ENCODE data around the gene BRME1. TPM values are rescaled to one million over a fixed set of nuclear protein-coding genes. Genes with fewer than 3 reads are reported as not detected.

BRME1 gene
- total and polyA plus RNA-seq, 2 of the 13 experiments (the other 11 are each of a cell fraction or from before 2014, with no cell fraction given): 0.74 to 1.5 TPM

DNA sequence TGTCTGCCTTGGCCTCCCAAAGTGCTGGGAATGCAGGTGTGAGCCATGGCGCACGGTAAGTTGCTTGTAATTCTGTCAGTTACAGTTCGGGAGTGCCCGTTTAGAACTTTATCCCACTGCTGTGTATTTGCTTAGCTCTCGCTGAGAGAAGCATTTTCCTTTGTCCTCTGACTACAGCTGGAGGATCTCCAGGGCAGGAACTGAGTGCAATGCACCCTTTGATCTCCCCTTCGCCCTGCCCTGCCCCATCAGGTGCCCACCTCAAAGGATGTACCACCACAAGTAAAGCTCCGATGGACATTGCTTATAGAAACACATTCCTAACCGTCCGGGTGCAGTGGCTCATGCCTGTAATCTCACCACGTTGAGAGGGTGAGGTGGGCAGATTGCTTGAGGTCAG, 6.5 kb downstream of the BRME1 start (continued):
- TF ChIP-seq RAD21 (CRISPR knock-in tag; IDR thresholded peaks at IDR 0.05): no peak
- TF ChIP-seq ZNF569 (CRISPR knock-in tag; IDR thresholded peaks at IDR 0.05; ENCODE audit: borderline replicate concordance): no peak
- TF ChIP-seq MTA3 (CRISPR knock-in tag; IDR thresholded peaks at IDR 0.05): no peak
- TF ChIP-seq ZBTB42 (CRISPR knock-in tag; IDR thresholded peaks at IDR 0.05): no peak
- no peak for TF ChIP-seq SMARCC2 (IDR thresholded peaks at IDR 0.05)
- TF ChIP-seq ZNF484 (CRISPR knock-in tag; IDR thresholded peaks at IDR 0.05; ENCODE audit: borderline replicate concordance, low read depth): no peak
- no peak for TF ChIP-seq ZNF33B (CRISPR knock-in tag; IDR thresholded peaks at IDR 0.05)
- TF ChIP-seq ATF7-NPFF (CRISPR knock-in tag; IDR thresholded peaks at IDR 0.05; ENCODE audit: low read depth): no peak
- TF ChIP-seq ZNF878 (CRISPR knock-in tag; IDR thresholded peaks at IDR 0.05): no peak
- TF ChIP-seq, protein P1, sequence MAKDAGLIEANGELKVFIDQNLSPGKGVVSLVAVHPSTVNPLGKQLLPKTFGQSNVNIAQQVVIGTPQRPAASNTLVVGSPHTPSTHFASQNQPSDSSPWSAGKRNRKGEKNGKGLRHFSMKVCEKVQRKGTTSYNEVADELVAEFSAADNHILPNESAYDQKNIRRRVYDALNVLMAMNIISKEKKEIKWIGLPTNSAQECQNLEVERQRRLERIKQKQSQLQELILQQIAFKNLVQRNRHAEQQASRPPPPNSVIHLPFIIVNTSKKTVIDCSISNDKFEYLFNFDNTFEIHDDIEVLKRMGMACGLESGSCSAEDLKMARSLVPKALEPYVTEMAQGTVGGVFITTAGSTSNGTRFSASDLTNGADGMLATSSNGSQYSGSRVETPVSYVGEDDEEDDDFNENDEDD (CRISPR knock-in tag; IDR thresholded peaks at IDR 0.05; ENCODE audit: borderline replicate concordance): no peak
- TF ChIP-seq ZNF329 (CRISPR knock-in tag; IDR thresholded peaks at IDR 0.05; ENCODE audit: low read depth): no peak
- TF ChIP-seq ZNF234 (CRISPR knock-in tag; conservative IDR thresholded peaks at IDR 0.05): no peak
- TF ChIP-seq, protein P2, sequence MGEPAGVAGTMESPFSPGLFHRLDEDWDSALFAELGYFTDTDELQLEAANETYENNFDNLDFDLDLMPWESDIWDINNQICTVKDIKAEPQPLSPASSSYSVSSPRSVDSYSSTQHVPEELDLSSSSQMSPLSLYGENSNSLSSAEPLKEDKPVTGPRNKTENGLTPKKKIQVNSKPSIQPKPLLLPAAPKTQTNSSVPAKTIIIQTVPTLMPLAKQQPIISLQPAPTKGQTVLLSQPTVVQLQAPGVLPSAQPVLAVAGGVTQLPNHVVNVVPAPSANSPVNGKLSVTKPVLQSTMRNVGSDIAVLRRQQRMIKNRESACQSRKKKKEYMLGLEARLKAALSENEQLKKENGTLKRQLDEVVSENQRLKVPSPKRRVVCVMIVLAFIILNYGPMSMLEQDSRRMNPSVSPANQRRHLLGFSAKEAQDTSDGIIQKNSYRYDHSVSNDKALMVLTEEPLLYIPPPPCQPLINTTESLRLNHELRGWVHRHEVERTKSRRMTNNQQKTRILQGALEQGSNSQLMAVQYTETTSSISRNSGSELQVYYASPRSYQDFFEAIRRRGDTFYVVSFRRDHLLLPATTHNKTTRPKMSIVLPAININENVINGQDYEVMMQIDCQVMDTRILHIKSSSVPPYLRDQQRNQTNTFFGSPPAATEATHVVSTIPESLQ (CRISPR knock-in tag; conservative IDR thresholded peaks at IDR 0.05): no peak
- TF ChIP-seq SRSF9 (IDR thresholded peaks at IDR 0.05; ENCODE audit: borderline replicate concordance, insufficient read depth, low read depth, low read length, poor library complexity, severe bottlenecking): no peak
- TF ChIP-seq, protein P3, sequence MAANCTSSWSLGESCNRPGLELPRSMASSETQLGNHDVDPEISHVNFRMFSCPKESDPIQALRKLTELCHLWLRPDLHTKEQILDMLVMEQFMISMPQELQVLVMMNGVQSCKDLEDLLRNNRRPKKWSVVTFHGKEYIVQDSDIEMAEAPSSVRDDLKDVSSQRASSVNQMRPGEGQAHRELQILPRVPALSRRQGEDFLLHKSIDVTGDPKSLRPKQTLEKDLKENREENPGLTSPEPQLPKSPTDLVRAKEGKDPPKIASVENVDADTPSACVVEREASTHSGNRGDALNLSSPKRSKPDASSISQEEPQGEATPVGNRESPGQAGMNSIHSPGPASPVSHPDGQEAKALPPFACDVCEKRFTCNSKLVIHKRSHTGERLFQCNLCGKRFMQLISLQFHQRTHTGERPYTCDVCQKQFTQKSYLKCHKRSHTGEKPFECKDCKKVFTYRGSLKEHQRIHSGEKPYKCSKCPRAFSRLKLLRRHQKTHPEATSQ (CRISPR knock-in tag; IDR thresholded peaks at IDR 0.05; ENCODE audit: borderline replicate concordance): no peak
- no peak for TF ChIP-seq ZNF224 (CRISPR knock-in tag; IDR thresholded peaks at IDR 0.05)
- TF ChIP-seq, protein P4, sequence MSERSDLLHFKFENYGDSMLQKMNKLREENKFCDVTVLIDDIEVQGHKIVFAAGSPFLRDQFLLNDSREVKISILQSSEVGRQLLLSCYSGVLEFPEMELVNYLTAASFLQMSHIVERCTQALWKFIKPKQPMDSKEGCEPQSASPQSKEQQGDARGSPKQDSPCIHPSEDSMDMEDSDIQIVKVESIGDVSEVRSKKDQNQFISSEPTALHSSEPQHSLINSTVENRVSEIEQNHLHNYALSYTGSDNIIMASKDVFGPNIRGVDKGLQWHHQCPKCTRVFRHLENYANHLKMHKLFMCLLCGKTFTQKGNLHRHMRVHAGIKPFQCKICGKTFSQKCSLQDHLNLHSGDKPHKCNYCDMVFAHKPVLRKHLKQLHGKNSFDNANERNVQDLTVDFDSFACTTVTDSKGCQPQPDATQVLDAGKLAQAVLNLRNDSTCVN (CRISPR knock-in tag; IDR thresholded peaks at IDR 0.05; ENCODE audit: borderline replicate concordance): no peak
- TF ChIP-seq ZMYM4 (CRISPR knock-in tag; IDR thresholded peaks at IDR 0.05): peak; percentile 56; the same call in 1 of the 2 replicates
- no peak for TF ChIP-seq NFIC (IDR thresholded peaks at IDR 0.05; ENCODE audit: low read length)
- TF ChIP-seq RARG (CRISPR knock-in tag; IDR thresholded peaks at IDR 0.05; ENCODE audit: low read depth): no peak
- TF ChIP-seq ARID2 (CRISPR knock-in tag; IDR thresholded peaks at IDR 0.05; ENCODE audit: borderline replicate concordance): no peak
- TF ChIP-seq, protein P5, sequence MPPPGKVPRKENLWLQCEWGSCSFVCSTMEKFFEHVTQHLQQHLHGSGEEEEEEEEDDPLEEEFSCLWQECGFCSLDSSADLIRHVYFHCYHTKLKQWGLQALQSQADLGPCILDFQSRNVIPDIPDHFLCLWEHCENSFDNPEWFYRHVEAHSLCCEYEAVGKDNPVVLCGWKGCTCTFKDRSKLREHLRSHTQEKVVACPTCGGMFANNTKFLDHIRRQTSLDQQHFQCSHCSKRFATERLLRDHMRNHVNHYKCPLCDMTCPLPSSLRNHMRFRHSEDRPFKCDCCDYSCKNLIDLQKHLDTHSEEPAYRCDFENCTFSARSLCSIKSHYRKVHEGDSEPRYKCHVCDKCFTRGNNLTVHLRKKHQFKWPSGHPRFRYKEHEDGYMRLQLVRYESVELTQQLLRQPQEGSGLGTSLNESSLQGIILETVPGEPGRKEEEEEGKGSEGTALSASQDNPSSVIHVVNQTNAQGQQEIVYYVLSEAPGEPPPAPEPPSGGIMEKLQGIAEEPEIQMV (CRISPR knock-in tag; IDR thresholded peaks at IDR 0.05; ENCODE audit: low read depth): no peak
- TF ChIP-seq CCDC6 (CRISPR knock-in tag; IDR thresholded peaks at IDR 0.05): no peak
- TF ChIP-seq HMG20B (CRISPR knock-in tag; conservative IDR thresholded peaks at IDR 0.05): no peak
